ENCODE results near the gene SPINK1. TPM values are rescaled to one million over a fixed set of nuclear protein-coding genes. Genes with fewer than 3 reads are reported as not detected.

The SPINK1 gene
- total RNA-seq, 1 donor from 2014 or later, result not detected

GRCh38 chr5:147863454-147864158, 32.1 kb upstream of the SPINK1 start:
- Mint-ChIP-seq H3K4me3 (ENCODE audit: low read depth) (no peak overlapping the region), H3K4me1 (ENCODE audit: low read depth) (no peaks in the 10 kb centered on the region), H3K27ac (no peak overlapping the region), H3K27me3 (ENCODE audit: low read depth) (peaks cover 2% of the 10 kb centered on the region), H3K36me3 (ENCODE audit: low read depth) (no peaks in the 10 kb centered on the region), H3K9me3 (no peaks in the 10 kb centered on the region)
- intact Hi-C loops (cut with micrococcal nuclease), result no loop called here
- DNase-seq (ENCODE audit: low spot score), result no peak

- H3K27me3 Mint-ChIP-seq (ENCODE audit: low read depth), result peaks cover 5% of the 10 kb centered on the region
- peaks cover 1% of the 10 kb centered on the region for H3K4me1 Mint-ChIP-seq (ENCODE audit: low read depth)
- no peak overlapping the region for H3K4me3 Mint-ChIP-seq (ENCODE audit: low read depth)
- DNase-seq (ENCODE audit: low spot score), result no peak
- intact Hi-C loops (cut with micrococcal nuclease), result no loop called here
- H3K9me3 Mint-ChIP-seq, result no peaks in the 10 kb centered on the region
- no peaks in the 10 kb centered on the region for H3K36me3 Mint-ChIP-seq (ENCODE audit: low read depth)
- no peak overlapping the region for H3K27ac Mint-ChIP-seq
These were observed 29.2 kb upstream of the SPINK1 start for GRCh38 chr5:147860641-147861025.

GRCh38 chr5:147859962-147860640, 28.6 kb upstream of the SPINK1 start:
- peaks cover 1% of the 10 kb centered on the region for H3K4me1 Mint-ChIP-seq (ENCODE audit: low read depth)
- H3K4me3 Mint-ChIP-seq (ENCODE audit: low read depth), result no peak overlapping the region
- no peak for DNase-seq (ENCODE audit: low spot score)
- no peaks in the 10 kb centered on the region for H3K36me3 Mint-ChIP-seq (ENCODE audit: low read depth)
- no peaks in the 10 kb centered on the region for H3K9me3 Mint-ChIP-seq
- intact Hi-C loops (cut with micrococcal nuclease), result loop anchor here (5.0 kb wide), 1 partner anchor 77 kb away; no protein-coding TSS in a partner anchor
- no peak overlapping the region for H3K27ac Mint-ChIP-seq
- H3K27me3 Mint-ChIP-seq (ENCODE audit: low read depth), result peaks cover 5% of the 10 kb centered on the region

- Mint-ChIP-seq H3K9me3 (no peaks in the 10 kb centered on the region), H3K36me3 (ENCODE audit: low read depth) (no peaks in the 10 kb centered on the region), H3K4me1 (ENCODE audit: low read depth) (peaks cover 1% of the 10 kb centered on the region), H3K4me3 (ENCODE audit: low read depth) (no peak overlapping the region), H3K27ac (no peak overlapping the region), H3K27me3 (ENCODE audit: low read depth) (peaks cover 6% of the 10 kb centered on the region)
- intact Hi-C loops (cut with micrococcal nuclease), result loop anchor here (5.0 kb wide), 1 partner anchor 79 kb away; no protein-coding TSS in a partner anchor
- no peak for DNase-seq (ENCODE audit: low spot score)
These were observed 27.1 kb upstream of the SPINK1 start for GRCh38 chr5:147858565-147858964.

- Mint-ChIP-seq H3K36me3 (ENCODE audit: low read depth) (no peaks in the 10 kb centered on the region), H3K27ac (no peak overlapping the region), H3K4me3 (ENCODE audit: low read depth) (no peak overlapping the region), H3K4me1 (ENCODE audit: low read depth) (peaks cover 1% of the 10 kb centered on the region), H3K27me3 (ENCODE audit: low read depth) (peaks cover 9% of the 10 kb centered on the region), H3K9me3 (no peaks in the 10 kb centered on the region)
- DNase-seq (ENCODE audit: low spot score), result peak; percentile 12
- intact Hi-C loops (cut with micrococcal nuclease), result loop anchor here (5.0 kb wide), 1 partner anchor 80 kb away; no protein-coding TSS in a partner anchor
These were observed 26.0 kb upstream of the SPINK1 start for GRCh38 chr5:147857302-147858129.

- Mint-ChIP-seq H3K36me3 (ENCODE audit: low read depth) (no peaks in the 10 kb centered on the region), H3K4me1 (ENCODE audit: low read depth) (peaks cover 1% of the 10 kb centered on the region), H3K4me3 (ENCODE audit: low read depth) (no peak overlapping the region), H3K27ac (no peak overlapping the region), H3K27me3 (ENCODE audit: low read depth) (peaks cover 9% of the 10 kb centered on the region), H3K9me3 (no peaks in the 10 kb centered on the region)
- intact Hi-C loops (cut with micrococcal nuclease), result loop anchor here (5.0 kb wide), 1 partner anchor 80 kb away; no protein-coding TSS in a partner anchor
- DNase-seq (ENCODE audit: low spot score), result no peak
These were observed 25.3 kb upstream of the SPINK1 start for GRCh38 chr5:147856801-147857200.

GRCh38 chr5:147855774-147856069, 24.3 kb upstream of the SPINK1 start:
- peaks cover 9% of the 10 kb centered on the region for H3K27me3 Mint-ChIP-seq (ENCODE audit: low read depth)
- H3K27ac Mint-ChIP-seq, result no peak overlapping the region
- intact Hi-C loops (cut with micrococcal nuclease), result loop anchor here (5.0 kb wide), 1 partner anchor 82 kb away; no protein-coding TSS in a partner anchor
- peaks cover 1% of the 10 kb centered on the region for H3K4me1 Mint-ChIP-seq (ENCODE audit: low read depth)
- H3K9me3 Mint-ChIP-seq, result no peaks in the 10 kb centered on the region
- no peaks in the 10 kb centered on the region for H3K36me3 Mint-ChIP-seq (ENCODE audit: low read depth)
- DNase-seq (ENCODE audit: low spot score), result no peak
- no peak overlapping the region for H3K4me3 Mint-ChIP-seq (ENCODE audit: low read depth)

- H3K4me1 Mint-ChIP-seq (ENCODE audit: low read depth), result peaks cover 1% of the 10 kb centered on the region
- no peaks in the 10 kb centered on the region for H3K9me3 Mint-ChIP-seq
- intact Hi-C loops (cut with micrococcal nuclease), result loop anchor here (5.0 kb wide), 1 partner anchor 82 kb away; no protein-coding TSS in a partner anchor
- H3K36me3 Mint-ChIP-seq (ENCODE audit: low read depth), result no peaks in the 10 kb centered on the region
- H3K27ac Mint-ChIP-seq, result no peak overlapping the region
- H3K4me3 Mint-ChIP-seq (ENCODE audit: low read depth), result no peak overlapping the region
- DNase-seq (ENCODE audit: low spot score), result no peak
- H3K27me3 Mint-ChIP-seq (ENCODE audit: low read depth), result peaks cover 9% of the 10 kb centered on the region
These were observed 23.7 kb upstream of the SPINK1 start for GRCh38 chr5:147854894-147855773.

- Mint-ChIP-seq H3K27ac (no peak overlapping the region), H3K4me1 (ENCODE audit: low read depth) (peaks cover 1% of the 10 kb centered on the region)
These were observed 22.9 kb upstream of the SPINK1 start for GRCh38 chr5:147854331-147854730.

GRCh38 chr5:147853372-147853987, 22.0 kb upstream of the SPINK1 start:
- no peaks in the 10 kb centered on the region for H3K9me3 Mint-ChIP-seq
- H3K27ac Mint-ChIP-seq, result no peak overlapping the region
- peaks cover 1% of the 10 kb centered on the region for H3K4me1 Mint-ChIP-seq (ENCODE audit: low read depth)
- no peak overlapping the region for H3K4me3 Mint-ChIP-seq (ENCODE audit: low read depth)
- intact Hi-C loops (cut with micrococcal nuclease), result no loop called here
- no peak for DNase-seq (ENCODE audit: low spot score)
- H3K27me3 Mint-ChIP-seq (ENCODE audit: low read depth), result peaks cover 9% of the 10 kb centered on the region
- H3K36me3 Mint-ChIP-seq (ENCODE audit: low read depth), result no peaks in the 10 kb centered on the region

More at GRCh38 chr5:147854331-147854730, 22.9 kb upstream of the SPINK1 start:
- intact Hi-C loops (cut with micrococcal nuclease), result no loop called here
- no peaks in the 10 kb centered on the region for H3K36me3 Mint-ChIP-seq (ENCODE audit: low read depth)
- DNase-seq (ENCODE audit: low spot score), result no peak
- peaks cover 8% of the 10 kb centered on the region for H3K27me3 Mint-ChIP-seq (ENCODE audit: low read depth)
- no peaks in the 10 kb centered on the region for H3K9me3 Mint-ChIP-seq
- no peak overlapping the region for H3K4me3 Mint-ChIP-seq (ENCODE audit: low read depth)

- no peak overlapping the region for H3K4me3 Mint-ChIP-seq (ENCODE audit: low read depth)
- H3K36me3 Mint-ChIP-seq (ENCODE audit: low read depth), result no peaks in the 10 kb centered on the region
- H3K4me1 Mint-ChIP-seq (ENCODE audit: low read depth), result no peaks in the 10 kb centered on the region
- H3K27me3 Mint-ChIP-seq (ENCODE audit: low read depth), result peaks cover 8% of the 10 kb centered on the region
- H3K27ac Mint-ChIP-seq, result no peak overlapping the region
- intact Hi-C loops (cut with micrococcal nuclease), result no loop called here
- DNase-seq (ENCODE audit: low spot score), result no peak
- no peaks in the 10 kb centered on the region for H3K9me3 Mint-ChIP-seq
These were observed 20.9 kb upstream of the SPINK1 start for GRCh38 chr5:147852365-147852764.

GRCh38 chr5:147851578-147851977, 20.1 kb upstream of the SPINK1 start:
- no peaks in the 10 kb centered on the region for H3K9me3 Mint-ChIP-seq
- no peaks in the 10 kb centered on the region for H3K36me3 Mint-ChIP-seq (ENCODE audit: low read depth)
- H3K4me1 Mint-ChIP-seq (ENCODE audit: low read depth), result no peaks in the 10 kb centered on the region
- H3K4me3 Mint-ChIP-seq (ENCODE audit: low read depth), result no peak overlapping the region
- intact Hi-C loops (cut with micrococcal nuclease), result no loop called here
- no peak overlapping the region for H3K27ac Mint-ChIP-seq
- DNase-seq (ENCODE audit: low spot score), result no peak
- peaks cover 8% of the 10 kb centered on the region for H3K27me3 Mint-ChIP-seq (ENCODE audit: low read depth)

Data from activated T-helper 2 cell treated with anti-CD3 and anti-CD28 coated beads, Interferon-gamma antibody, Interleukin-2, Interleukin-4, amounts not matched to agents 10 μg/mL and 5 μg/mL and 100 μg/mL, durations not matched to agents 14 hours and 24 hours and 36 hours (primary cell).